ENCODE measurements around the gene ASZ1. TPM values are rescaled to one million over a fixed set of nuclear protein-coding genes. Genes with fewer than 3 reads are reported as not detected.

The ASZ1 gene
- total RNA-seq, 1 experiment from 2014 or later = not detected

DNA sequence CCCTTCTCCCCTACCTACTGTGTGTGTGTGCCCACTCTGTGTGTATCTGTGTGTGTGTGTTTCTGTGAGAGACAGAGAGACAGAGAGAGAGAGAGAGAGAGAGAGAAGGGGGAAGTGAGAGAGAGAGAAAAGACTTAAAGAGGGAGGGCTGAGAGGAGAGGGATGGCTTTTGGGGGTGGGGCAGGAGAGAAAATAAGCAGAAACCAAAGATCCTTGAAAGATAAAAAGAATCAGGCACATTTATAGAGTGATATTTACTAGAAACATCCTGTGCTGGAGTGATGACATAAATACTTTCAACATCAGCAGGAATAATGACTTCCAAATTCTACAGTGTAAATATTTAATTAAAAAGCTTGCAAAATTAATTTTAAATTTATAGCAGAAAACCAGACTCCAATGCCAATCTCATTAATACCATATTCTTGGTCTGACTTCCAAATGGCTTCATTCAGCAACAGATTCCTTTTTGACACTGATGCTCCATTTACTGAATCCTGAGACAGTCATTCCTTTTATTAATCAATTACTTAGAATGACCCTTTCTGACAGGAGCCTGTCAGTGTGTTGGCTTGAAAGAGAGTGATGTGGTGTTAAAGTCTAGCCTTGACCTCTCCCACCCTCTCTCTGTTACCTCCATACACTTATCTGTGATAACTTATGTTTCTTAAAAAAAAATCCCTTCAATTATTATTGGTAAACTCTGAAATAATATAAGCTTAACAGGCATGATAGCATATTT, 62.8 kb downstream of the ASZ1 start:
- Histone ChIP-seq H3K4me3 (replicated peaks in 1 of 2; ENCODE audit: low read depth in 1 of 2, low read length in 2 of 2) (no peak overlapping the region), H3K36me3 (ENCODE audit: control insufficient read depth in 1 of 2, insufficient read depth in 2 of 2, low read length in 2 of 2) (no peaks in the 10 kb centered on the region), H3K4me2 (ENCODE audit: low read length) (no peak overlapping the region), H3K9me3 (ENCODE audit: control insufficient read depth in 1 of 2, insufficient read depth in 1 of 2, low read depth in 1 of 2, low read length in 2 of 2) (no peaks in the 10 kb centered on the region), H3K79me2 (ENCODE audit: insufficient read depth, low read length) (no peaks in the 10 kb centered on the region), H3K27ac (ENCODE audit: low read depth, low read length) (no peak overlapping the region), H2AFZ (ENCODE audit: low read depth, low read length, poor library complexity, severe bottlenecking) (no peak overlapping the region), H3K27me3 (ENCODE audit: insufficient read depth, low read length) (no peaks in the 10 kb centered on the region), H3K9ac (ENCODE audit: low read length) (no peak overlapping the region), H4K20me1 (ENCODE audit: insufficient read depth) (no peaks in the 10 kb centered on the region), H3K9me2 (ENCODE audit: insufficient read depth) (no peaks in the 10 kb centered on the region), H3K4me1 (ENCODE audit: control insufficient read depth in 1 of 2, insufficient read depth in 2 of 2, low read length in 2 of 2) (no peaks in the 10 kb centered on the region)
- intact Hi-C loops (cut with micrococcal nuclease) = no loop called here
- no peak for TF ChIP-seq CBX3 (IDR thresholded peaks at IDR 0.05; ENCODE audit: low read depth)
- no peak for TF ChIP-seq POLR2A (IDR thresholded peaks at IDR 0.05; ENCODE audit: borderline replicate concordance, extremely low read depth, insufficient read depth, insufficient read length)
- TF ChIP-seq, protein P1, sequence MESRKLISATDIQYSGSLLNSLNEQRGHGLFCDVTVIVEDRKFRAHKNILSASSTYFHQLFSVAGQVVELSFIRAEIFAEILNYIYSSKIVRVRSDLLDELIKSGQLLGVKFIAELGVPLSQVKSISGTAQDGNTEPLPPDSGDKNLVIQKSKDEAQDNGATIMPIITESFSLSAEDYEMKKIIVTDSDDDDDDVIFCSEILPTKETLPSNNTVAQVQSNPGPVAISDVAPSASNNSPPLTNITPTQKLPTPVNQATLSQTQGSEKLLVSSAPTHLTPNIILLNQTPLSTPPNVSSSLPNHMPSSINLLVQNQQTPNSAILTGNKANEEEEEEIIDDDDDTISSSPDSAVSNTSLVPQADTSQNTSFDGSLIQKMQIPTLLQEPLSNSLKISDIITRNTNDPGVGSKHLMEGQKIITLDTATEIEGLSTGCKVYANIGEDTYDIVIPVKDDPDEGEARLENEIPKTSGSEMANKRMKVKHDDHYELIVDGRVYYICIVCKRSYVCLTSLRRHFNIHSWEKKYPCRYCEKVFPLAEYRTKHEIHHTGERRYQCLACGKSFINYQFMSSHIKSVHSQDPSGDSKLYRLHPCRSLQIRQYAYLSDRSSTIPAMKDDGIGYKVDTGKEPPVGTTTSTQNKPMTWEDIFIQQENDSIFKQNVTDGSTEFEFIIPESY (IDR thresholded peaks at IDR 0.05; ENCODE audit: extremely low read depth, insufficient replicate concordance, low read length) = no peak
- TF ChIP-seq ZNF274 (IDR thresholded peaks at IDR 0.05; ENCODE audit: low read depth, low read length) = no peak
- TF ChIP-seq SP1 (IDR thresholded peaks at IDR 0.05; ENCODE audit: low read depth) = no peak
- TF ChIP-seq POLR2AphosphoS5 (IDR thresholded peaks at IDR 0.05; ENCODE audit: low read depth, low read length) = no peak
- no peak for TF ChIP-seq SIN3A (IDR thresholded peaks at IDR 0.05; ENCODE audit: low read depth)
- no peak for TF ChIP-seq EGR1 (IDR thresholded peaks at IDR 0.05; ENCODE audit: low read depth)
- no peak for TF ChIP-seq TCF7L2 (IDR thresholded peaks at IDR 0.05; ENCODE audit: borderline replicate concordance, extremely low read depth, insufficient read depth, insufficient read length)
- no peak for TF ChIP-seq YY1 (IDR thresholded peaks at IDR 0.05; ENCODE audit: extremely low read depth, insufficient replicate concordance, low read depth, low read length)
- TF ChIP-seq ELF1 (IDR thresholded peaks at IDR 0.05; ENCODE audit: borderline replicate concordance, low read depth) = no peak
- TF ChIP-seq, protein P2, sequence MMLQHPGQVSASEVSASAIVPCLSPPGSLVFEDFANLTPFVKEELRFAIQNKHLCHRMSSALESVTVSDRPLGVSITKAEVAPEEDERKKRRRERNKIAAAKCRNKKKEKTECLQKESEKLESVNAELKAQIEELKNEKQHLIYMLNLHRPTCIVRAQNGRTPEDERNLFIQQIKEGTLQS (IDR thresholded peaks at IDR 0.05) = no peak
- TF ChIP-seq, protein P3, sequence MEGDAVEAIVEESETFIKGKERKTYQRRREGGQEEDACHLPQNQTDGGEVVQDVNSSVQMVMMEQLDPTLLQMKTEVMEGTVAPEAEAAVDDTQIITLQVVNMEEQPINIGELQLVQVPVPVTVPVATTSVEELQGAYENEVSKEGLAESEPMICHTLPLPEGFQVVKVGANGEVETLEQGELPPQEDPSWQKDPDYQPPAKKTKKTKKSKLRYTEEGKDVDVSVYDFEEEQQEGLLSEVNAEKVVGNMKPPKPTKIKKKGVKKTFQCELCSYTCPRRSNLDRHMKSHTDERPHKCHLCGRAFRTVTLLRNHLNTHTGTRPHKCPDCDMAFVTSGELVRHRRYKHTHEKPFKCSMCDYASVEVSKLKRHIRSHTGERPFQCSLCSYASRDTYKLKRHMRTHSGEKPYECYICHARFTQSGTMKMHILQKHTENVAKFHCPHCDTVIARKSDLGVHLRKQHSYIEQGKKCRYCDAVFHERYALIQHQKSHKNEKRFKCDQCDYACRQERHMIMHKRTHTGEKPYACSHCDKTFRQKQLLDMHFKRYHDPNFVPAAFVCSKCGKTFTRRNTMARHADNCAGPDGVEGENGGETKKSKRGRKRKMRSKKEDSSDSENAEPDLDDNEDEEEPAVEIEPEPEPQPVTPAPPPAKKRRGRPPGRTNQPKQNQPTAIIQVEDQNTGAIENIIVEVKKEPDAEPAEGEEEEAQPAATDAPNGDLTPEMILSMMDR (IDR thresholded peaks at IDR 0.05 in 2 of 3, conservative IDR thresholded peaks at IDR 0.05 in 1 of 3; ENCODE audit: borderline replicate concordance in 1 of 3, insufficient read depth in 1 of 3, low read depth in 2 of 3, low read length in 2 of 3) = no peak
- TF ChIP-seq, protein P4, sequence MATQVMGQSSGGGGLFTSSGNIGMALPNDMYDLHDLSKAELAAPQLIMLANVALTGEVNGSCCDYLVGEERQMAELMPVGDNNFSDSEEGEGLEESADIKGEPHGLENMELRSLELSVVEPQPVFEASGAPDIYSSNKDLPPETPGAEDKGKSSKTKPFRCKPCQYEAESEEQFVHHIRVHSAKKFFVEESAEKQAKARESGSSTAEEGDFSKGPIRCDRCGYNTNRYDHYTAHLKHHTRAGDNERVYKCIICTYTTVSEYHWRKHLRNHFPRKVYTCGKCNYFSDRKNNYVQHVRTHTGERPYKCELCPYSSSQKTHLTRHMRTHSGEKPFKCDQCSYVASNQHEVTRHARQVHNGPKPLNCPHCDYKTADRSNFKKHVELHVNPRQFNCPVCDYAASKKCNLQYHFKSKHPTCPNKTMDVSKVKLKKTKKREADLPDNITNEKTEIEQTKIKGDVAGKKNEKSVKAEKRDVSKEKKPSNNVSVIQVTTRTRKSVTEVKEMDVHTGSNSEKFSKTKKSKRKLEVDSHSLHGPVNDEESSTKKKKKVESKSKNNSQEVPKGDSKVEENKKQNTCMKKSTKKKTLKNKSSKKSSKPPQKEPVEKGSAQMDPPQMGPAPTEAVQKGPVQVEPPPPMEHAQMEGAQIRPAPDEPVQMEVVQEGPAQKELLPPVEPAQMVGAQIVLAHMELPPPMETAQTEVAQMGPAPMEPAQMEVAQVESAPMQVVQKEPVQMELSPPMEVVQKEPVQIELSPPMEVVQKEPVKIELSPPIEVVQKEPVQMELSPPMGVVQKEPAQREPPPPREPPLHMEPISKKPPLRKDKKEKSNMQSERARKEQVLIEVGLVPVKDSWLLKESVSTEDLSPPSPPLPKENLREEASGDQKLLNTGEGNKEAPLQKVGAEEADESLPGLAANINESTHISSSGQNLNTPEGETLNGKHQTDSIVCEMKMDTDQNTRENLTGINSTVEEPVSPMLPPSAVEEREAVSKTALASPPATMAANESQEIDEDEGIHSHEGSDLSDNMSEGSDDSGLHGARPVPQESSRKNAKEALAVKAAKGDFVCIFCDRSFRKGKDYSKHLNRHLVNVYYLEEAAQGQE (IDR thresholded peaks at IDR 0.05; ENCODE audit: low read depth) = no peak
- TF ChIP-seq, protein P5, sequence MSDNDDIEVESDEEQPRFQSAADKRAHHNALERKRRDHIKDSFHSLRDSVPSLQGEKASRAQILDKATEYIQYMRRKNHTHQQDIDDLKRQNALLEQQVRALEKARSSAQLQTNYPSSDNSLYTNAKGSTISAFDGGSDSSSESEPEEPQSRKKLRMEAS (IDR thresholded peaks at IDR 0.05) = no peak
- no peak for TF ChIP-seq FOSL1 (IDR thresholded peaks at IDR 0.05; ENCODE audit: low read depth)
- ChIA-PET POLR2A (no interaction called here), RAD21 (ENCODE audit: low non-redundant PET in 1 of 2, low total read pairs in 2 of 2, uncharacterized antibody in 2 of 2, unreplicated experiment in 2 of 2) (no interaction called here), CTCF (no interaction called here)
- BruUV-seq (replicated peaks) = no TSS peak
- DNase-seq (ENCODE audit: low read depth, low spot score) (no peak), ATAC-seq (no peak)

Measured in HCT116 (cell line).